Central memory CD4-positive, alpha-beta T cell (primary cell): ENCODE results near the gene ZNF708.
"Not testable (repeated sequence)": the region's sequence is repeated elsewhere in the genome, so short reads cannot be mapped to it uniquely, and the experiment has no call there.

Experiments used
- DNase-seq: peaks from one replicate; pipeline ENCODE4 v3.0.0; 2022
- total RNA-seq, 3 experiments: gene quantifications; one replicate each; lab custom pipeline; 2026; lab: John Stamatoyannopoulos, UW

Gene ZNF708
- total RNA-seq: 26.2 to 75.7 (median 56.3) reads per million in 3 experiments

- DNase-seq: peak; percentile 63
Measured at GRCh38 chr19:21328885-21329605, at the start of gene ZNF708. ZNF708 (minus strand) TSS chr19:21329410; CDS start chr19:21329212, 198 bp downstream.

DNA sequence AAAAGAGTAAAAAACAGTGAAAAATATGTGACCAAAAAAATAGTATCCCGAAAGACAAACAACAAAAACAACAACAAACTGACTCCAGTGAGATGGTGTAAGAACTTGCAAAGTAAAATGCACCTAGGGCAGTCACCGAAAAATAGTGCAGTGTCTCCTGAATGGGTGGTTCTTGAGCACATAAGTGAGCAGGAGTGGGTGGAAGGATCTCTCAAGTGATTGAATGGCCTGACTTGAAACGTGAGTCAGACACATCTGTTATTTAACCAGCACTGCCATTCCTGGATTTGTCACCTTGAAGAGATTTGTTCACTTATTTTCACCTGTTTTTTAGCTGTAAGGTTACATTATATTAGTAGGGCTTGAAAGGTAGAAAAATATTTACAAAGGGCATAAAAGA lies 33.1 kb upstream of the ZNF708 start:
- no peak for DNase-seq

DNA sequence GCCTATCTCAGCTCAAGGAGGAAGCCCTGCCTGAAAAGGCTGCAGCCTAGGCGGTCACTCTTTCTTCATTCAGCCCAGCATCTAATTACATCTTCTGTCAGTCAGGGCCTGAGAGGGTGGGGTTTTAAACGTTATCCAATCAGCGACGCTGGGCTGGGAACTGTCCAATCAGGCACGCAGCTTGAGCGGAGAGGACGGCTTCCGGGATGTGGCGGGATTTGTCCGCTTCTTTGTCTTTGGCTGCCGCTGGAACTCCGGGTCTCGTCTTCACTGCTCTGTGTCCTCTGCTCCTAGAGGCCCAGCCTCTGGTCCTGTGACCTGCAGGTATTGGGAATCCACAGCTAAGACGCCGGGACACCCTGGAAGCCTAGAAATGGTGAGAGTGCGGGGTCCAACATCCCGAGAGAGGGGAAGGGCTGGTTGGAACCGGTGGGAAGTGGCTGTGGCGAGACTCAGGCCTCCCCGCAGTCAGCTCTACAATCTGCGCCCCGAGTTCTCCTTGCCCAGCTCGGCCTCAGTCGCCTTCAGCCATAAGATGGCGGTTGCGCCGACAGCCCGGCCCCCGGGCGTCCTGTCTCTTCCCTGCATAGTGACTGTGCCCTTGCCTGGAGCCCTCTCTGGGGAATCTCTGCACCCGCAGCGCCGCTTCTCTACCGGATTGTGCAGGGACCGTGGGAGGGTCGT lies 29.7 kb upstream of the ZNF708 start, which contains the start of gene ZNF738:
Gene ZNF738, plus strand, starts transcription at position 233 of the 684 bp plus-strand sequence. Its CDS starts 141 bp downstream, at position 374.
- DNase-seq: peak; percentile 79

DNA sequence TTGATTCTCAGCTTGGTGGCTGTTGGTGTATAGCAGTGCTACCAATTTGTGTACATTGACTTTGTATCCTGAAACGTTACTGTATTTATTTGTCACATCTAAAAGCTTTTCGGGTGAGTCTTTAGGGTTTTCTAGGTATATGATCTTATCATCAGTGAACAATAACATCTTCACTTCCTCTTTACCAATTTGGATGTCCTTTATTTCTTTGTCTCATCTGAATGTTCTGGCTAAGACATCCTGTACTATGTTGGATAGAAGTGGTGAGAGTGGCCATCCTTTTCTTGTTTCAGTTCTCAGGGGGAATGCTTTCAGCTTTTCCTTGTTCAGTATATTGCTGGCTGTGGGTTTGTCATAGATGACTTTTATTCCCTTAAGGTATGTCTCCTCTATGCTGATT lies 23.6 kb upstream of the ZNF708 start:
- DNase-seq: no peak

DNA sequence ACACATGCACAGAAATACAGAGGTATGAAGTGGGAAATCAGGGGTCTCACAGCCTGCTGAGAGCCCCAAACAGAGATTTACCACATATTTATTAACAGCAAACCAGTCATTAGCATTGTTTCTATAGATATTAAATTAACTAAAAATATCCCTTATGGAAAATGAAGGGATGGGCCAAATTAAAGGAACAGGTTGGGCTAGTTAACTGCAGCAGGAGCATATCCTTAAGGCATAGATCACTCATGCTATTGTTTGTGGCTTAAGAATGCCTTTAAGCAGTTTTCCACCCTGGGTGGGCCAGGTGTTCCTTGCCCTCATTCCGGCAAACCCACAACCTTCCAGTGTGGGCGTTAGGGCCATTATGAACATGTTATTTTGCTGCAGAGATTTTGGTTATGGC lies 15.6 kb upstream of the ZNF708 start:
- not testable (repeated sequence) for DNase-seq

- no peak for DNase-seq
Measured at GRCh38 chr19:21335721-21336120, 6.5 kb upstream of the ZNF708 start.

DNA sequence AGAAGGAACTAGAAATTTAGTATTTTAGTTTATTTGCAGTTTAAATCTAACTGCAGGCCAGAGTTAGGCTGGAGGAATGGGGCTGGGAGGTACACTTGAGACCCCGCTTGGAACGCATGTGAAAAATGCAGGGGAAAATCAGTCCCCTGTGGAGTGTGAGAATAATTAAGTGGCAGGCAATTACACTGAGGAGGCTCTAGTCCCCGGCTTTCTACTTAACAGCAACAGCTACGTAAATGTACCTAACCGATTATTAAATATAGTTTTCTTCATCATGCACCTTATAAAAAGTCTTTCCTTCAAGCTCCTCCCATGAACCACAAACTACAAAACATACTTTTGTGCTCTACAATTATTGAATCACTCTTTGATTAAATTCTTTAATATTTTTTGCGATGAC lies 804 bp downstream of the ZNF708 start:
- DNase-seq: no peak

DNA sequence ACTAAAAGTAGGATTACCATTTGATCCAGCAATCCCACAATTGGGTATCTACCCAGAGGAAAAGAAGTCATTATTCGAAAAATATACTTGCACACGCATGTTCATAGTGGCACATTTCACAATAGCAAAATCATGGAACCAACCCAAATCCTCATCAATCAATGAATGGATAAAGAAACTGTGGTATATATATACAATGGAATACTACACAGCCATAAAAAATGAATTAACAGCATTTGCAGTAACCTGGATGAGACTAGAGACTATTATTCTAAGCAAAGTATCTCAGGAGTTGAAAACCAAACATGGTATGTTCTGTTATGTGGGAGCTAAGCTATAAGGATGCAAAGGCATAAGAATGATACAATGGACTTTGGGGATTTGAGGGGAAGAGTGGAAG lies 3.0 kb downstream of the ZNF708 start:
- DNase-seq: no peak

- no peak for DNase-seq
Measured at GRCh38 chr19:21323000-21323399, 6.2 kb downstream of the ZNF708 start.

- no peak for DNase-seq
Measured at GRCh38 chr19:21322528-21322927, 6.7 kb downstream of the ZNF708 start.

DNA sequence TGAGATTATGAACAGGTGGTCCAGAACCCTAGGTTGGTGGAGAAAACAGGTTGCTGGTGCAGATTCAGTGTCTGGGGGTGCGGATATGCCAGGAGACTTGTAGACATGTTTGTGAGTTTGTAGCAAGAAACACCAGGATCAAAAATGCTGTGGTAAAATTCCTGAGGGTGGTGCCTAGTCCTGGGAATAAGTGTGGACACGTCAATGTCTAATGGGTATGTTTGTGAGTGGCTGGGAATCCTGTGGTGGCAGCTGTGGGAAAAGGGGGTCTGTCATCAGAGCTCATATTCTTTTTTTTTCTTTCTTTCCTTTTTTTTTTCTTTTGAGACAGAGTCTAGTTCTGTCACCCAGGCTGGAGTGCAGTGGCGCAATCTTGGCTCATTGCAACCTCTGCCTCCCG lies 7.2 kb downstream of the ZNF708 start:
- DNase-seq: no peak

GRCh38 chr19:21321134-21321533 lies 8.1 kb downstream of the ZNF708 start:
- DNase-seq: no peak

DNA sequence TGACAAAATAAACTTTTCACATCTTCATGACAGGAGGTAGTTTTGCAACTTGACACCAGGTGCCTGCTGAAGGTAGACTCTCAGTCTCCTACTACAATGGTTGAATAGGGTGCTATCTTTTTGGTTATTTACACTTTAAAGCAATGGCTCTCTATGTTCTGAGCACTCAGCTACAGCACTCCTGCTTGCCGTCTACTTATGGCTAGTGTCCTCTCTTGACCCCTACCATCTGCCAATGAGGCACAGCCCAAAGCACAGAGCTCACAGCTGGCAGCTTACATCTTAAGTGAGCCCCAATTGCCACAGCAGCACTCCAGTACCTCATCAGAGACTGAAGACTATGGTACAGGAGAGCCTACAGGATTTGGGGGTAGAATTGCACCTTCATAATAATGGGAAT lies 11.4 kb downstream of the ZNF708 start:
- no peak for DNase-seq

DNA sequence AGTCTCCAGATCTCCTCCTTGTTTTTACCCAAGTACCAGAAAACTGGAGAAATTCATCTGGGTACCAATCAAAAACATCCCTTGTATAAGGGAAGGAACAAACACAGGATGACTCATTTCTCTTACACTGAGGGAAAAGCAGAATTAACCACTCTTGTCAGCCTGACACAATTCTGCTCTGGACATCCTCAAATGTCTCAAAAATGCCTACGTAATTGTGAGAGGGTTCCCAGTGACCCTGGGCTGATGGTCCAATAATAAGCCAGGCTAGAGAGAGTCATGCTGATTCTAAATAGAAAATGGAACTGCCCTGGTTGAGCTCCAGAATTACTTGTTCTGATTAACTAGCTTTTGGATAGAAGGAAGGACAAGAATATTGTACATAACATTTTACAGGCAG lies 14.5 kb downstream of the ZNF708 start:
- DNase-seq: no peak

DNA sequence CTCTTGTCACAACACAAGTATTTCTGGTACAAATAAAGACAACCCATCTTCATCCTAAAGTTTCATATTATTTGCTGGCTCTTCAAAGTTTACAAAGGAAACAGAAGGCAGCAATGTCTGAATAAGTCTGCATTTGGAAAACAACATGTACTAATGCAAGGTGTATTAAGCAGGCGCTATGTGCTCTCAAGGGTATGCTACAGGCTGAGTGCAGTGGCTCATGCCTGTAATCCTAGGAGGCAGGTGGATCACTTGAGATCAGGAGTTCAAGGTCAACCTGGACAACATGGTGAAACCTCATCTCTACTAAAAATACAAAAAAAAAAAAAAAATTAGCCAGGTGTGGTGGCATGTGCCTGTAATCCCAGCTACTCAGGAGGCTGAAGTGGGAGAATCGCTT lies 16.4 kb downstream of the ZNF708 start:
- DNase-seq: not testable (repeated sequence)

DNA sequence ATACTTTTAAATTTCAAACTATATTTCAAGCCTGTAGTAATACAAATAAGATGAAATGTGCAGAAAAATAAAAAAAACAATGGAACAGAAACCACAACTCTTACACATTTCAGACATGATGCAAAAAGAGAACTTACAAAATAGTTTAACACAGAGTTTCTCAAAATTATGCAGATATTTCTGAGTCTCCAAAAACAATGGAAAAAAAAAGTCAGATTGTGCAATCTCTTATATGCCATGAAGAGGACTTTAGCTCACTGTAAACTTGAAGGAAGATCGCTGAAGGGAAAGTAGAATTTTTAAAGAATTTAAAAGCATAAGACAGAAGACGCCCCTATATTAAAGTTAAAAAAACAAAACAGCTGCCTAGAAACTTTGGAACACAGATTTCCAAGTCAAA lies 20.4 kb downstream of the ZNF708 start:
- DNase-seq: no peak

DNA sequence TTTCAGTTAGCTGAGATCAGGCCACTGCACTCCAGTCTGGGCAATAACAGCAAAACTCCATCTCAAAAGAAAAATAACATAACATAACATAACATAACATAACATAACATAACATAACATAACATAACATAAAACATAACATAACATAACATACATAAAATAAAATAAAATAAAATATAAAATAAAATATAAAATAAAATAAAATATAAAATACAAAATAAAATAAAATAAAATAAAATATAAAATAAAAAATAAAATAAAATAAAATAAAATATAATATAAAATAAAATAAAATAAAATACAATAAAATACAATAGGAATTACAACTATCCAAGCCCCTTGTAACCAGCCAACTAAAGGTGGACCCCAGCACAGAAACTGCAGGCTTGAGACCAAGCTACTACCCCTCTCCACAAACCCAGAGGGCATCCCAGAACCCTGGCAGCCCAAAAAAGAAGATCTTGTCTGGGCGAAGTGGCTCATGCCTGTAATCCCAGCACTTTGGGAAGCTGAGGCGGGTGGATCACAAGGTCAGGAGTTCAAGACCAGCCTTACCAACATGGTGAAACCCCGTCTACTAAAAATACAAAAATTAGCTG lies 22.2 kb downstream of the ZNF708 start:
- not testable (repeated sequence) for DNase-seq

DNA sequence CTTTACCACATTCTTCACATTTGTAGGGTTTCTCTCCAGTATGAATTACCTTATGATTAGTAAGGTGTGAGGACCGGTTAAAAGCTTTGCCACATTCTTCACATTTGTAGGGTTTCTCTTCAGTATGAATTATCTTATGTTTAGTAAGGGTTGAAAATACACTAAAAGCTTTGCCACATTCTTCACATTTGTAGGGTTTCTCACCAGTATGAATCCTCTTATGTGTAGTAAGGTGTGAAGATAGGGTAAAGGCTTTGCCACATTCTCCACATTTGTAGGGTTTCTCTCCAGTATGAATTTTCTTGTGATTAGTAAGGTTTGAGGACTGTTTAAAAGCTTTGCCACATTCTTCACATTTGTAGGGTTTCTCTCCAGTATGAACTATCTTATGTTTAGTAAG lies 35.4 kb downstream of the ZNF708 start:
- DNase-seq: not testable (repeated sequence)

GRCh38 chr19:21269813-21270212 lies 59.4 kb downstream of the ZNF708 start:
- DNase-seq: no peak

DNA sequence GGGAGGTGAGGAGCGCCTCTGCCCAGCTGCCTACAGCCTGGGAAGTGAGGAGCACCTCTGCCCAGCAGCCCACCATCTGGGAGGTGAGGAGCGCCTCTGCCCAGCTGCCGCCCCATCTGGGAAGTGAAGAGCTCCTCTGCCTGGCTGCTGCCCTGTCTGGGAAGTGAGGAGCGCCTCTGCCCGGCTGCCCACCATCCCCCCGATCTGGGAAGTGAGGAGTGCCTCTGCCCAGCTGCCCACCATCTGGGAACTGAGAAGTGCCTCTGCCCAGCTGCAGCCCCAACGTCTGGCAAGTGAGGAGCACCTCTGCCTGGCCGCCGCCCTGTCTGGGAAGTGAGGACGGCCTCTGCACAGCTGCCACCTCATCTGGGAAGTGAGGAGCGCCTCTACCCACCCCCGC lies 64.3 kb downstream of the ZNF708 start:
- DNase-seq: no peak

DNA sequence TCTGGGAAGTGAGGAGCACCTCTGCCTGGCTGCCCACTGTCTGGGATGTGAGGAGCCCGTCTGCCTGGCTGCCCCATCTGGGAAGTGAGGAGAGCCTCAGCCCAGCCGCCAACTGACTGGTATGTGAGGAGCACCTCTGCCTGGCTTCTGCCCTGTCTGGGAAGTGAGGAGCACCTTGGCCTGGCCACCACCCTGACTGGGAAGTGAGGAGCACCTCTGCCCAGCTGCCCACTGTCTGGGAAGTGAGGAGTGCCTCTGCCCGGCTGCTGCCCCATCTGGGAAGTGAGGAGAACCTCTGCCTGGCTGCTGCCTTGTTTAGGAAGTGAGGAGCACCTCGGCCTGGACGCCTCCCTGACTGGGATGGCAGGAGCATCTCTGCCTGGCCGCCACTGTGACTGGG lies 64.8 kb downstream of the ZNF708 start:
- no peak for DNase-seq

DNA sequence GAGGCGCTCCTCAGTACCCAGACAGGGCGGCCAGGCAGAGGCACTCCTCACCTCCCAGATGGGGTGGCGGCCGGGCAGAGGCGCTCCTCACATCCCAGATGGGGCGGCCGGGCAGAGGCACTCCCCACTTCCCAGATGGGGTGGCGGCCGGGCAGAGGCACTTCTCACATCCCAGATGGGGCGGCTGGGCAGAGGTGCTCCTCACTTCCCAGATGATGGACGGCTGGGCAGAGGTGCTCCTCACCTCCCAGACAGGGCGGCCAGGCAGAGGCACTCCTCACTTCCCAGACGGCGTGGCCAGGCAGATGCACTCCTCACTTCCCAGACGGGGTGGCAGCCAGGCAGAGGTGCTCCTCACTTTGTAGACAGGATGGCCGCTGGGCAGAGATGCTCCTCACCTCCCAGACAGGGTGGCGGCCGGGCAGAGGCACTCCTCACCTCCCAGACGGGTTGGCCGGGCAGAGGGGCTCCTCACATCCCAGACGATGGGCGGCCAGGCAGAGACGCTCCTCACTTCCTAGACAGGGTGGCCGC lies 68.3 kb downstream of the ZNF708 start:
- DNase-seq: not testable (repeated sequence)

GRCh38 chr19:21260164-21260847 lies 68.9 kb downstream of the ZNF708 start:
- DNase-seq: no peak
